ENCODE results near the gene CD79B.

The CD79B gene

GRCh38 chr17:63931981-63932561, at the start of gene CD79B:
CD79B (minus strand) TSS chr17:63932331; CDS start chr17:63932261, 70 bp downstream.
- TF ChIP-seq CTCF (IDR thresholded peaks at IDR 0.05; ENCODE audit: low read depth, low read length), result no peak
- DNase-seq (ENCODE audit: extremely low read depth, low read depth), result no peak

- TF ChIP-seq CTCF (IDR thresholded peaks at IDR 0.05; ENCODE audit: low read depth, low read length), result no peak
- no peak for DNase-seq (ENCODE audit: extremely low read depth, low read depth)
Observed at GRCh38 chr17:63978272-63979200, 46.4 kb upstream of the CD79B start.

- TF ChIP-seq CTCF (IDR thresholded peaks at IDR 0.05; ENCODE audit: low read depth, low read length), result no peak
- DNase-seq (ENCODE audit: extremely low read depth, low read depth), result no peak
Observed at GRCh38 chr17:63976702-63977101, 44.6 kb upstream of the CD79B start.

GRCh38 chr17:63975541-63976092, 43.5 kb upstream of the CD79B start:
- no peak for DNase-seq (ENCODE audit: extremely low read depth, low read depth)
- TF ChIP-seq CTCF (IDR thresholded peaks at IDR 0.05; ENCODE audit: low read depth, low read length), result no peak

GRCh38 chr17:63974594-63975192, 42.6 kb upstream of the CD79B start:
- no peak for TF ChIP-seq CTCF (IDR thresholded peaks at IDR 0.05; ENCODE audit: low read depth, low read length)
- no peak for DNase-seq (ENCODE audit: extremely low read depth, low read depth)

- no peak for TF ChIP-seq CTCF (IDR thresholded peaks at IDR 0.05; ENCODE audit: low read depth, low read length)
- no peak for DNase-seq (ENCODE audit: extremely low read depth, low read depth)
Observed at GRCh38 chr17:63973930-63974593, 41.9 kb upstream of the CD79B start.
